ENCODE data around the gene COLEC11.

Gene COLEC11

GRCh38 chr2:3679180-3679579, 84.3 kb downstream of the COLEC11 start:
- DNase-seq, result no peak

GRCh38 chr2:3679616-3680393, 84.9 kb downstream of the COLEC11 start:
- DNase-seq, result no peak

- no peak for DNase-seq
Measured at GRCh38 chr2:3680548-3681345, 85.8 kb downstream of the COLEC11 start.

- DNase-seq, result no peak
Measured at GRCh38 chr2:3681625-3682024, 86.7 kb downstream of the COLEC11 start.

GRCh38 chr2:3682811-3683210, 87.9 kb downstream of the COLEC11 start:
- no peak for DNase-seq

GRCh38 chr2:3683748-3684454, 89.0 kb downstream of the COLEC11 start:
- no peak for DNase-seq

GRCh38 chr2:3689998-3690748, 95.3 kb downstream of the COLEC11 start:
- no peak for DNase-seq

GRCh38 chr2:3692375-3692774, 97.5 kb downstream of the COLEC11 start:
- DNase-seq, result no peak
